Measurements from ENCODE around the gene ARHGAP44. TPM values are rescaled to one million over a fixed set of nuclear protein-coding genes. Genes with fewer than 3 reads are reported as not detected.

Gene ARHGAP44
- total and polyA plus RNA-seq, 7 experiments from 2014 or later = 0.09 TPM; not detected in 5

DNA sequence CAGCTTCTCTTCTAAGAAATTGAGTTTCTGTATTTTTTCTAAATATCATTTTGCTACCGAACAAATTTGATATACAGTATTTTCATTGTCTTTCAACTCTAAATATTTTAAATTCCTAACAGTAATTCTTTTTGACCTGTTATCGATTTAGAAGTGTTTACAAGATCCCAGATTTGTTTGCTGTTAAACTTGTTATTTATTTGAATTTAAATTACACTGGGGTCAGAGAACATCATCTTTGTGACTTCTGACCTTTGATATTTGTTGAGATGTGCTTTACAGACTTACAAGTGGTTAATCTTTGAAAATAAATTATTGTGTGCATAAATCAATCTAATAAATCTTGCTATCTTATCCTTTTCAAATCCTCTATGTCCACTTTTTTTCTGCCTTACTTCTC, 94.2 kb downstream of the ARHGAP44 start:
- H3K9me3 Mint-ChIP-seq = peaks cover 0 to 16% (median 3%) of the 10 kb centered on the region in 11 donors
- no peak for DNase-seq
- no peak overlapping the region for H3K4me3 ChIP-seq (ENCODE audit: low read length)
- no peaks in the 10 kb centered on the region for H3K27me3 ChIP-seq (ENCODE audit: control insufficient read depth in 2 of 2, insufficient read depth in 2 of 2, low read length in 2 of 2)
- no peaks in the 10 kb centered on the region for H3K4me1 Mint-ChIP-seq
- ChIA-PET CTCF (no interaction called here), POLR2A (no interaction called here)
- no peaks in the 10 kb centered on the region for H3K9me3 ChIP-seq (ENCODE audit: control insufficient read depth in 2 of 3, low read length in 3 of 3)
- H3K27ac Mint-ChIP-seq = no peak overlapping the region
- no peak overlapping the region for H3K27ac ChIP-seq (ENCODE audit: low read depth, low read length)
- H3K36me3 ChIP-seq (ENCODE audit: control insufficient read depth in 2 of 3, insufficient read depth in 3 of 3, low read length in 3 of 3) = no peaks in the 10 kb centered on the region
- H3K4me3 Mint-ChIP-seq = no peak overlapping the region
- peaks cover 0 to 13% (median 5%) of the 10 kb centered on the region in 5 donors for H3K27me3 Mint-ChIP-seq
- H3K4me1 ChIP-seq (ENCODE audit: control insufficient read depth in 2 of 2, insufficient read depth in 2 of 2, low read length in 2 of 2) = no peaks in the 10 kb centered on the region
- H3K36me3 Mint-ChIP-seq = no peaks in the 10 kb centered on the region
- intact Hi-C loops (cut with micrococcal nuclease) = no loop called here
- no peak for ATAC-seq

DNA sequence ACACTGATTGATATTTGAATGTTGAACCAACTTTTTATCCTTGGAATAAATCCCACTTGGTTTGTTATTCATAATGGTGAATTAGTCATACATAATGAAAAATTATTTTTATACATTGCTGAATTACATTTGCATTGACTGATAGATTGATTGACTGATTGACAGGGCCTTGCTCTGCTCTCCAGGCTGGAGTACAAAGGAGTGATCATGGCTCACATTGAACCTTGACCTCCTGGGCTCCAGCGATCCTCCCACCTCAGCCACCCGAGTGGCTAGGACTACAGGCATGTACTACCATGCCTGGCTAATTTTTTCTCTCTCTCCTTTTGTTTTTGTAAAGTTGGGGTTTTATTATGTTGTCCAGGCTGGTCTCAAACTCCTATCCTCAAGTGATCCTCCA, 97.8 kb downstream of the ARHGAP44 start:
- H3K4me3 Mint-ChIP-seq = no peak overlapping the region
- ChIA-PET CTCF (no interaction called here), POLR2A (no interaction called here)
- H3K27me3 Mint-ChIP-seq = peaks cover 0 to 18% (median 7%) of the 10 kb centered on the region in 5 donors
- no peak overlapping the region for H3K27ac ChIP-seq (ENCODE audit: low read depth, low read length)
- H3K9me3 ChIP-seq (ENCODE audit: control insufficient read depth in 2 of 3, low read length in 3 of 3) = no peaks in the 10 kb centered on the region
- peak overlapping the region in 1 of 9 donors; percentile 27 for H3K27ac Mint-ChIP-seq
- no peaks in the 10 kb centered on the region for H3K4me1 ChIP-seq (ENCODE audit: control insufficient read depth in 2 of 2, insufficient read depth in 2 of 2, low read length in 2 of 2)
- H3K27me3 ChIP-seq (ENCODE audit: control insufficient read depth in 2 of 2, insufficient read depth in 2 of 2, low read length in 2 of 2) = no peaks in the 10 kb centered on the region
- H3K36me3 Mint-ChIP-seq = peaks cover 0 to 3% (median 0%) of the 10 kb centered on the region in 5 donors
- no peak overlapping the region for H3K4me3 ChIP-seq (ENCODE audit: low read length)
- H3K36me3 ChIP-seq (ENCODE audit: control insufficient read depth in 2 of 3, insufficient read depth in 3 of 3, low read length in 3 of 3) = no peaks in the 10 kb centered on the region
- intact Hi-C loops (cut with micrococcal nuclease) = no loop called here
- ATAC-seq = no peak
- peaks cover 0 to 32% (median 6%) of the 10 kb centered on the region in 11 donors for H3K9me3 Mint-ChIP-seq
- H3K4me1 Mint-ChIP-seq = no peaks in the 10 kb centered on the region
- no peak for DNase-seq

DNA sequence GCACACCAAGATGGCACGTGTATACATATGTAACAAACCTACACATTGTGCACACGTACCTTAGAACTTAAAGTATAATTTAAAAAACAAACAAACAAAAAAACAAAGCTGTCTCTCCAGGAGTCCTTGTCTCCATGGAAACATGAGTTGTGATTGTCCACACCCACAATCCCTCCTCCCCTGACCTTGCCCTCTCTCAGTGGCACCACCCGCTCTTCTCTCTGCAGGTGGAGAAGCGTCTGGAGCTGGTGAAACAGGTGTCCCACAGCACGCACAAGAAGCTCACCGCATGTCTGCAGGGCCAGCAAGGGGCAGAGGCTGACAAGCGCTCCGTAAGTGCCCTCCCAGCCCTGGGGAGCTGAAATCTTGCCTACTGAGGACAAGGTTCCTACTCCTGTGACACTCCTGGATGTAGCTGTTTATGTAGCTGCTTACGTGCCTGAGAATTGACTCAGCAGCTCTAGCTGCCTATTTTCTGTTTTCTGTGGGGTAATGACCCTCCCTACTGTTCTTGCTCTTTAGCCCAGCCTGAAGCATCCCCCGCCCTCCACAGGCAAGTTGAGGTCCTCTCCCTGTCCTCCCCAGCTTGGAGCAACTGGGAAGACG, 107.0 kb downstream of the ARHGAP44 start:
- peaks cover 0 to 6% (median 0%) of the 10 kb centered on the region in 5 donors for H3K27me3 Mint-ChIP-seq
- Histone ChIP-seq H3K4me3 (ENCODE audit: low read length) (no peak overlapping the region), H3K27ac (ENCODE audit: low read depth, low read length) (no peak overlapping the region), H3K36me3 (ENCODE audit: control insufficient read depth in 2 of 3, insufficient read depth in 3 of 3, low read length in 3 of 3) (no peaks in the 10 kb centered on the region), H3K9me3 (ENCODE audit: control insufficient read depth in 2 of 3, low read length in 3 of 3) (peaks cover 0 to 5% (median 0%) of the 10 kb centered on the region in 3 experiments), H3K27me3 (ENCODE audit: control insufficient read depth in 2 of 2, insufficient read depth in 2 of 2, low read length in 2 of 2) (no peaks in the 10 kb centered on the region), H3K4me1 (ENCODE audit: control insufficient read depth in 2 of 2, insufficient read depth in 2 of 2, low read length in 2 of 2) (no peaks in the 10 kb centered on the region)
- ChIA-PET CTCF (no interaction called here), POLR2A (no interaction called here)
- DNase-seq (no peak), ATAC-seq (no peak)
- H3K27ac Mint-ChIP-seq = no peak overlapping the region
- no peak overlapping the region for H3K4me3 Mint-ChIP-seq
- no peaks in the 10 kb centered on the region for H3K4me1 Mint-ChIP-seq
- peaks cover 8 to 57% (median 18%) of the 10 kb centered on the region in 11 donors for H3K9me3 Mint-ChIP-seq
- intact Hi-C loops (cut with micrococcal nuclease) = no loop called here
- peaks cover 0 to 8% (median 0%) of the 10 kb centered on the region in 5 donors for H3K36me3 Mint-ChIP-seq

DNA sequence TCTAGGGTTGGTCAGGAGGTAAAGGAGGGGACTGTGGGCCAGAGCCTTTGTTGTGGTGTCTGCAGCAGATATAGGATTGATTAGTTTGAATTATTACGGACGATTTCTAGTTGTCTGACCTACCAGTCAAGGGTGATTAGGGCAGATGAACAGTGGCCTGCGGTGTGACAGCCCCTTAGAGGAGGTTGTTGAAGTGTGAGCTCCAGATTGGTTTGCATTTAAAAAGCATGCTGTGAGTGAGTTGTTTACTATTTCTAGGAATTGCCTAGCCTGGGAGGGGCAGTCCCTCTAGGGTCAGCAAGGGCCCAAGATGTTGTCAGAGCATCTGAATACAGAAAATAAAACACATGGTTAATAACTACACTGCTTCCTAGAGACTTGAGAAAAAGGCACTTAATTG, 108.8 kb downstream of the ARHGAP44 start:
- intact Hi-C loops (cut with micrococcal nuclease) = no loop called here
- Mint-ChIP-seq H3K9me3 (peaks cover 3 to 41% (median 14%) of the 10 kb centered on the region in 11 donors), H3K36me3 (peaks cover 0 to 7% (median 0%) of the 10 kb centered on the region in 5 donors), H3K4me1 (no peaks in the 10 kb centered on the region), H3K4me3 (no peak overlapping the region), H3K27ac (no peak overlapping the region), H3K27me3 (peaks cover 0 to 10% (median 0%) of the 10 kb centered on the region in 5 donors)
- Histone ChIP-seq H3K9me3 (ENCODE audit: control insufficient read depth in 2 of 3, low read length in 3 of 3) (peaks cover 0 to 2% (median 0%) of the 10 kb centered on the region in 3 experiments), H3K4me1 (ENCODE audit: control insufficient read depth in 2 of 2, insufficient read depth in 2 of 2, low read length in 2 of 2) (no peaks in the 10 kb centered on the region), H3K36me3 (ENCODE audit: control insufficient read depth in 2 of 3, insufficient read depth in 3 of 3, low read length in 3 of 3) (no peaks in the 10 kb centered on the region), H3K27ac (ENCODE audit: low read depth, low read length) (no peak overlapping the region), H3K4me3 (ENCODE audit: low read length) (no peak overlapping the region), H3K27me3 (ENCODE audit: control insufficient read depth in 2 of 2, insufficient read depth in 2 of 2, low read length in 2 of 2) (no peaks in the 10 kb centered on the region)
- ATAC-seq = no peak
- no peak for DNase-seq
- CTCF ChIA-PET = no interaction called here
- POLR2A ChIA-PET = no interaction called here

DNA sequence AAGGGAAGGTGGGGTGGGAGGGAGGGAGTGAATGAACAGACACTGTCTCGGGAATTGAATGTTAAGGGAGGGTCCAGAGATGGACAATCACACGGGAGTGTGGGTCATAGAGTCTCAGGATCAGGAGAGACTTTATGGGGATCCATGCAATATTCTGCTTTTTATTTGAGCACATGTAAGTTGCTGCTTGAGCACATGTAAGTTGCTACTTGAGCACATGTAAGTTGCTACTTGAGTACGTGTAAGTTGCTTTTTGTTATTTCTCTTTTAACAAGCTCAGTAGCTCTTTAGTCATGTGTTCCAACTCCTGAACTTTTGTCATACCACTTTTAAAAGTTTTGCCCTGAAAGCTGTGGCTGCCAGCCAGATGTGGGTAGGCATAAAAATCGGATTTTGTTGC, 110.3 kb downstream of the ARHGAP44 start:
- no peak for ATAC-seq
- no peak overlapping the region for H3K27ac ChIP-seq (ENCODE audit: low read depth, low read length)
- intact Hi-C loops (cut with micrococcal nuclease) = no loop called here
- ChIA-PET CTCF (no interaction called here), POLR2A (no interaction called here)
- no peaks in the 10 kb centered on the region for H3K36me3 ChIP-seq (ENCODE audit: control insufficient read depth in 2 of 3, insufficient read depth in 3 of 3, low read length in 3 of 3)
- Mint-ChIP-seq H3K27ac (no peak overlapping the region), H3K9me3 (peaks cover 1 to 28% (median 12%) of the 10 kb centered on the region in 11 donors), H3K4me1 (no peaks in the 10 kb centered on the region), H3K36me3 (peaks cover 0 to 3% (median 0%) of the 10 kb centered on the region in 5 donors), H3K27me3 (peaks cover 0 to 11% (median 0%) of the 10 kb centered on the region in 5 donors), H3K4me3 (no peak overlapping the region)
- H3K27me3 ChIP-seq (ENCODE audit: control insufficient read depth in 2 of 2, insufficient read depth in 2 of 2, low read length in 2 of 2) = no peaks in the 10 kb centered on the region
- H3K4me3 ChIP-seq (ENCODE audit: low read length) = no peak overlapping the region
- no peak for DNase-seq
- no peaks in the 10 kb centered on the region for H3K9me3 ChIP-seq (ENCODE audit: control insufficient read depth in 2 of 3, low read length in 3 of 3)
- no peaks in the 10 kb centered on the region for H3K4me1 ChIP-seq (ENCODE audit: control insufficient read depth in 2 of 2, insufficient read depth in 2 of 2, low read length in 2 of 2)

DNA sequence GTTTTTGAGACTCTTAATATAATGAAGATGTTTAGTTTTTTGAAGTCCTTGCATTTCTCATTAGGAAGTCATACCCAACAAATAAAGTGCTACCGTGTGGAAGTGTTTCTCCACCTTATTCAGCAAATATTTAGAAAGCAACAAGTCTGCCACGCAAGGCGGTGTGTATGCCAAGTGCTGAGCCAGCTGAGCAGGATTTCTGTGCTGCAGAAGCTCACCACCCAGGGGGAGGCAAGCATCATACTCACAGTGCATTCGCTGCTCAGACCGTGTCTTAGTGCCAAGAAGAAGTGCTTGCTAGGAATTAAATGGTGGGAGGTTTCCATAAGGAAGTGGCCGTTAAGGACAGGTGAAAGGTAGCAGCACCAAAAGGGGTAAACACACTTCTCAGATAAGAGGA, 111.2 kb downstream of the ARHGAP44 start:
- Histone ChIP-seq H3K36me3 (ENCODE audit: control insufficient read depth in 2 of 3, insufficient read depth in 3 of 3, low read length in 3 of 3) (no peaks in the 10 kb centered on the region), H3K4me3 (ENCODE audit: low read length) (no peak overlapping the region), H3K27ac (ENCODE audit: low read depth, low read length) (no peak overlapping the region), H3K9me3 (ENCODE audit: control insufficient read depth in 2 of 3, low read length in 3 of 3) (no peaks in the 10 kb centered on the region), H3K4me1 (ENCODE audit: control insufficient read depth in 2 of 2, insufficient read depth in 2 of 2, low read length in 2 of 2) (no peaks in the 10 kb centered on the region), H3K27me3 (ENCODE audit: control insufficient read depth in 2 of 2, insufficient read depth in 2 of 2, low read length in 2 of 2) (no peaks in the 10 kb centered on the region)
- Mint-ChIP-seq H3K4me1 (no peaks in the 10 kb centered on the region), H3K4me3 (no peak overlapping the region), H3K9me3 (peaks cover 1 to 25% (median 12%) of the 10 kb centered on the region in 11 donors), H3K36me3 (peaks cover 0 to 3% (median 0%) of the 10 kb centered on the region in 5 donors), H3K27me3 (peaks cover 0 to 11% (median 0%) of the 10 kb centered on the region in 5 donors), H3K27ac (no peak overlapping the region)
- ATAC-seq (no peak), DNase-seq (no peak)
- ChIA-PET CTCF (no interaction called here), POLR2A (no interaction called here)
- intact Hi-C loops (cut with micrococcal nuclease) = no loop called here

DNA sequence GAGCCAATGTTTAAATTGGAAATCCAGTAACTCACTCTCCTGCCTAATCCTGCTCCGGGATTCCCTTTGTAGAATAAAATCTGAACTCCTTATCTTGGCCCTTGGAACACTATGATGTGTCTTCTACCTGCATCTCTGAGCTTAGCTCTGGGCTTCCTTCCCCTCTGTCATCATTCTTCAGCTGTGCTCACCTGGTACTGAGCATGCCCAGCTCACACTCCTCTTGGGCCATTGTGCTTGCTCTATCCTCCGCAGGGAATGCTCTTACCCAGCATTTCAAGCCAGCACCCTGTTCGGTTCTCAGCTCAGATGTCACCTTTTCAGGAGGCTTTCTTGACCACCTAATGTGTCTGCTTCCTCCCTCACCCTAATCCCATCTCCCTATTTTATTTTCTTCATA, 112.7 kb downstream of the ARHGAP44 start:
- intact Hi-C loops (cut with micrococcal nuclease) = no loop called here
- H3K9me3 Mint-ChIP-seq = peaks cover 0 to 23% (median 12%) of the 10 kb centered on the region in 11 donors
- Histone ChIP-seq H3K27ac (ENCODE audit: low read depth, low read length) (no peak overlapping the region), H3K36me3 (ENCODE audit: control insufficient read depth in 2 of 3, insufficient read depth in 3 of 3, low read length in 3 of 3) (no peaks in the 10 kb centered on the region), H3K9me3 (ENCODE audit: control insufficient read depth in 2 of 3, low read length in 3 of 3) (peaks cover 0 to 4% (median 0%) of the 10 kb centered on the region in 3 experiments), H3K4me1 (ENCODE audit: control insufficient read depth in 2 of 2, insufficient read depth in 2 of 2, low read length in 2 of 2) (no peaks in the 10 kb centered on the region), H3K4me3 (ENCODE audit: low read length) (no peak overlapping the region), H3K27me3 (ENCODE audit: control insufficient read depth in 2 of 2, insufficient read depth in 2 of 2, low read length in 2 of 2) (no peaks in the 10 kb centered on the region)
- POLR2A ChIA-PET = no interaction called here
- no peak overlapping the region for H3K4me3 Mint-ChIP-seq
- H3K27ac Mint-ChIP-seq = no peak overlapping the region
- ATAC-seq (no peak), DNase-seq (no peak)
- peaks cover 0 to 11% (median 0%) of the 10 kb centered on the region in 5 donors for H3K27me3 Mint-ChIP-seq
- H3K4me1 Mint-ChIP-seq = no peaks in the 10 kb centered on the region
- peaks cover 0 to 3% (median 0%) of the 10 kb centered on the region in 5 donors for H3K36me3 Mint-ChIP-seq
- CTCF ChIA-PET = no interaction called here
